T-helper 22 cell (primary cell): ENCODE measurements around the gene NDUFS6.

Source experiments
- DNase-seq: peaks from one replicate; pipeline ENCODE4 v3.0.0-alpha.2; 2020; ENCODE audit warnings: low read depth

The NDUFS6 gene

DNA sequence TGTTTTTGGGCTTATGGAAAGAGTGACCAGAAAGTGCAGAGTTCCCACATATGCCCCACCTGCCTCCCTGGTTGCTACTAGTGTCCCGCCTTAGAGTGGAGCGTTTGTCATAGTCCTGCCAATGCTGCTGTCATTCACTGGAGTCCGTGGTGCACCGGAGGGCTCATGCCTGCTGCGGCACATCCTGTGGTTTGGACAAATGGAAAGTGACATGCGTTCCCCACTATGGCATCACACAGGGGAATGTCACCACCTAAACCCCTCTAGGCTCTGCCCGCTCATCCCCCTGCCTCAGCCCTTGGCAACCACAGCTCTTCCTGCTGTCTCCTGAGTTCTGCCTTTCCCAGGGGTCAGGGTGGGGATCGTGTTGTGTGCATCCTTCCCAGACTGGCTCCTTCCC is 52.3 kb downstream of the NDUFS6 start:
- DNase-seq, result no peak

DNA sequence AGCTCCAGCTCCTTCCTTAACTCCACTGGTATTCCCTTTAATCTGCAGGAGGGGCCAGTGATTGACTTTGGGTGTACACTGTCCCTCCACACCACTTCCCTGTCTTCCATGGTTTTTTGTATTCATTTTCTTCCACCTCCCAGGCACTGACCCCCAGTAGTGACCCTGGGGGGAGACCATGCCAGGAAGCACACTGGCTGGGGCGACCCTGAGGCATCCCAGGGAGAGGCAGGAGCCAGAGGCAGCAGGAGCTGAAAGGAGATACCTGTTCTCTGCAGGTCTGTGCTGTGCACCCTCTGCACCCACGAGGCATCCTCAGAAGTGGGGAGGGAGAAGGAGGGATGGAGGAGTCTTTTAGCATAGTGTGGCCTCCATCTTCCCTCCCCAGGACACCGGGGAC is 53.9 kb downstream of the NDUFS6 start:
- DNase-seq, result no peak

- DNase-seq, result no peak
These were observed 54.4 kb downstream of the NDUFS6 start for GRCh38 chr5:1855596-1855995.

DNA sequence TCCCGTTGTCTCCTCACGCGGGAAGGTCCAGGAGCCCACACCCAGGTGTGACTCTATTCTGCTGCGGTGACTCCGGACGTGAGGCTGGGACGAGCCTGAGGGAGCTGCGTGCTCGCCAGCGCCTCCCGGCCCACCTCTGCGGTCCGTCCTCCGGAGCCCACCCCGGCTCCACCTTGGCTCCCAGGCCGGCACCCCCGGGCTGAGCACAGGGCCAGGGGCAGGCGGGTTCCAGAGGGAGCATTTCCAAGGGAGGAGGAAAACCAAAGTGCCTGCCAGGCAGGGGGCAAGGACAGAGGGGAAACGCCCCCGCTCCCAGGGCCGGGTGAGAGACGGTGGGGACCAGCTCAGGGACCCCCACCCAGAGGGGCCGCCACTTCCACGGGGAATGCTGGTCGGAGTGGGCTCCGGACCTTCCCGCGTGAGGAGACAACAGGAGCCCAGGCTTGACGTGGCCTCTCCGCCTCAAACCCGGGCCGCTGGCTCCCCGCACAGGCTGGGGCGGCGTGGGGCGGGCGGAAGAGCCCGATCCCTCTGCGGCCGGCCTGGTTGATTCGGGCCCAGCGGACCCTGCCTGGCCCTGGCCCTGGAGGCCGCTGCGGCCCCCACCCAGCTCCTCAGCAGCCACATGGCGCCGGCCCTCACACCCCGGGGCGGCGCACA is 55.5 kb downstream of the NDUFS6 start:
- DNase-seq, result no peak

- DNase-seq, result no peak
These were observed 56.0 kb downstream of the NDUFS6 start for GRCh38 chr5:1857256-1857600.

DNA sequence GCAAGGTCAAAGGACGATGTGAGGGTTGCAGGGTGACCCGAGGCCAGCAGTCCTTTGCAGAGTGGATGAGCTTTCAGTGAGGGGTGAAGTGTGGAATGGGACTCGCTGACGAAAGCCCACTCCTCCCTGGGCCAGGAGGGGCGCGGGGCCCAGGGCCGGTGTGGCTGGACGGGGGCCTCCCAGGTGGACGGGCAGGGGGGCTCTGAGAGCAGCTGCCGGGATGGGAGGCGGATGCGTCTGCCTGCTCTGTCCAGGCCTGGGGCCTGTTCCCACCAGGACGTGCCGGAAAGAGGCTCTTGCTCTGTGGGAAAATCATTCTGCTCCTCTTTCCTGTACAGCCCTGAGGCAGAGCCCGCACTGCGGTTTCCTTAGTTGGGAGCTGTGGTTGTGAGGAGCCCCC is 57.2 kb downstream of the NDUFS6 start:
- DNase-seq, result no peak

GRCh38 chr5:1859099-1859498 is 57.9 kb downstream of the NDUFS6 start:
- DNase-seq, result no peak

- DNase-seq, result no peak
These were observed 58.9 kb downstream of the NDUFS6 start for GRCh38 chr5:1860021-1860610.

DNA sequence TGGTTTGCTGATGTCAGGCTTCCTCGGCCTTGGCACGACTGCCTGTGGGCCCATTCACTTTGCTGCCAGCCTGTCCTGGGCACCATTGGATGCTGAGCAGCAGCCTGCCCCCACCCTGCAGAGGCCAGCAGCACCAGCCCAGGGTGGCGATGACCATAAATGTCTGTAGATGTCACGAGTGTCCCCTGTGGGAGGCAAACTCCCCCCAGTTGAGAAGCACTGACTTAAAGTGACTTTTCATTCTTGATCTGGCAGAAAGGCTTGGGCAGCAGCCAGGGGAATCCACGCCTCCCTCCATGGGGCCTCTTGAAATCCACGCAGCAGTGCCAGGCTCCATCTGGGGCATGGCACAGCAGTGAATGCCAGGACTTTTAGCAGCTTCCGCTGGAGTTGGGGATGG is 59.7 kb downstream of the NDUFS6 start:
- DNase-seq, result no peak

GRCh38 chr5:1864896-1865440 is 63.8 kb downstream of the NDUFS6 start:
- no peak for DNase-seq

DNA sequence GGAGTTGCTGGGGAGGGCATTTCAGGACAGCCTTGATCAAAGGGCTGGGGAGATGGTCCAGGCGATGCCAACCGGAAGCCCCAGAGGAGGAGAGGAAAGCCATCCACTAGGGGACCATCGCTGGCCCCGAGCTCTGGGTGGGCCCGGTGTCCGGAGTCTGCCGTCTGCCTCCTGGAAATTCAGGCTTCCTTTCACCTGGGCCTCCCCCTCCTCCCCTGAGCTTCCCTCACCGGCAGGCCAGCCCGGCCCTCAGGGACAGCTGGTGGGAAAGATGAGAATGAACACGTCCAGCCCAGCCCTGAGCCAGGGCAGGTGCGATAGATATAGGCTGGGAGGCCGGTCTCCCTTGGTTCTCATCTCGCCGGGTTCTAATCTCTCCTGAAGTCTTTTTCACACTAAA is 64.3 kb downstream of the NDUFS6 start:
- DNase-seq, result no peak
